Keratinocyte (primary cell): ENCODE results near the gene XIRP2.

ENCODE experiments used
- EZH2 ChIP-seq: IDR thresholded peaks from one replicate; pipeline ENCODE4 v1.6.1; 2012; ENCODE audit warnings: inconsistent platforms, mild to moderate bottlenecking, low read length, moderate library complexity
- TF ChIP-seq, protein P1 (sequence below), 3 experiments: IDR thresholded peaks in 1 of 3; conservative IDR thresholded peaks in 1 of 3; optimal IDR thresholded peaks in 1 of 3; 2 replicates in 2 of 3; 3 replicates in 1 of 3; pipeline versions ENCODE3 to v1.5.1; 2011; ENCODE audit warnings: low read length in 3 of 3, mild to moderate bottlenecking in 3 of 3, moderate library complexity in 2 of 3, control low read depth in 1 of 3, inconsistent platforms in 1 of 3; ENCODE audit not compliant: insufficient read depth in 2 of 3; ENCODE audit errors: extremely low read depth in 1 of 3

DNA sequence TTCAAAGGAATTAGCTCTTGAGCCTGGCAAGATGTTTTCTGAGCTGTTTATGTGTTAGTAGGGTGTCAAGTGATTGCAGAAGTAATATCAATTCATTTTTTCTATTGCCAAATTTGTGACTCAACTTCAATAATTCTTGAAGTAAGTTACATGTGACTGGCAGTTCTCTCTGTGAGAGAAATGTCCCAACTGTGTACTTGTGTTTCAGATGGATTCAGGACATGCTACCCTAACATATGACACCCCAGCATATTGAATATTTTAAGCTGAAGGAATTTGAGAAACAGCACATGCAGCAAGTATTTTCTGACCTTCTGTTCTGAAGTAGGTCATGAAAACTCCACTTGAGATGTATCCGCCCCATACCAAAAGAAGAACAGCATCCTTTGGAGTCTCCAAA lies 263.6 kb downstream of the XIRP2 start:
- no peak for TF ChIP-seq EZH2
- TF ChIP-seq, protein P1, sequence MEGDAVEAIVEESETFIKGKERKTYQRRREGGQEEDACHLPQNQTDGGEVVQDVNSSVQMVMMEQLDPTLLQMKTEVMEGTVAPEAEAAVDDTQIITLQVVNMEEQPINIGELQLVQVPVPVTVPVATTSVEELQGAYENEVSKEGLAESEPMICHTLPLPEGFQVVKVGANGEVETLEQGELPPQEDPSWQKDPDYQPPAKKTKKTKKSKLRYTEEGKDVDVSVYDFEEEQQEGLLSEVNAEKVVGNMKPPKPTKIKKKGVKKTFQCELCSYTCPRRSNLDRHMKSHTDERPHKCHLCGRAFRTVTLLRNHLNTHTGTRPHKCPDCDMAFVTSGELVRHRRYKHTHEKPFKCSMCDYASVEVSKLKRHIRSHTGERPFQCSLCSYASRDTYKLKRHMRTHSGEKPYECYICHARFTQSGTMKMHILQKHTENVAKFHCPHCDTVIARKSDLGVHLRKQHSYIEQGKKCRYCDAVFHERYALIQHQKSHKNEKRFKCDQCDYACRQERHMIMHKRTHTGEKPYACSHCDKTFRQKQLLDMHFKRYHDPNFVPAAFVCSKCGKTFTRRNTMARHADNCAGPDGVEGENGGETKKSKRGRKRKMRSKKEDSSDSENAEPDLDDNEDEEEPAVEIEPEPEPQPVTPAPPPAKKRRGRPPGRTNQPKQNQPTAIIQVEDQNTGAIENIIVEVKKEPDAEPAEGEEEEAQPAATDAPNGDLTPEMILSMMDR (optimal IDR thresholded peaks at IDR 0.05 in 1 of 3, IDR thresholded peaks at IDR 0.05 in 1 of 3, conservative IDR thresholded peaks at IDR 0.05 in 1 of 3; ENCODE audit: extremely low read depth in 1 of 3, insufficient read depth in 2 of 3, low read length in 3 of 3) = no peak
